HUDEP-2 (cell line): ENCODE data around the gene IRF2.

Source experiments
- DNase-seq, 76 experiments: peaks; one replicate each; lab custom pipeline; 2025; ENCODE audit not compliant: unreplicated experiment in 76 of 76; lab: John Stamatoyannopoulos, UW

The IRF2 gene

GRCh38 chr4:184474263-184475095 is at the start of gene IRF2:
Gene IRF2, minus strand, starts transcription at chr4:184474550. Its CDS starts 45,486 bp downstream, at chr4:184429064.
- DNase-seq, result peak; percentile 14 to 96 (median 90)

DNA sequence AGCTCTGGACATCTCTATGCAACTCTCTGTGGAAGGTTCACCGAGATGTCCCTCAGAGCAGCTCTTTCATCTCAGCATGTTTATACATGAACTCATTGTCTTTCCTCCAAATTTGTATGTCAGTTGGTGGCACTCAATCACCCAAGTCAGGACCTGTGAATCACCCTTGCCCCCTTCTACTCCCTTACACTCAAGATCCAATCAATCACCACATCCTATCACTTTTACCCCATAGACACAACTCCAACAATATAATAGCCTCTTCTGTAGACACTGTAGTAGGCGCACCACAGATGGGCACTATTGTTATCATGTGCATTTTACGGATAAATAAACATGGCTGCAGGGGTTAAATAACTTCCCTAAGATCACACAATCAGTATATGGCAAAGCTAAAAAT is 41.3 kb upstream of the IRF2 start:
- DNase-seq, result no peak

GRCh38 chr4:184514121-184514988 is 40.0 kb upstream of the IRF2 start:
- peak in 2 of 76 experiments; percentile 17 to 29 for DNase-seq

DNA sequence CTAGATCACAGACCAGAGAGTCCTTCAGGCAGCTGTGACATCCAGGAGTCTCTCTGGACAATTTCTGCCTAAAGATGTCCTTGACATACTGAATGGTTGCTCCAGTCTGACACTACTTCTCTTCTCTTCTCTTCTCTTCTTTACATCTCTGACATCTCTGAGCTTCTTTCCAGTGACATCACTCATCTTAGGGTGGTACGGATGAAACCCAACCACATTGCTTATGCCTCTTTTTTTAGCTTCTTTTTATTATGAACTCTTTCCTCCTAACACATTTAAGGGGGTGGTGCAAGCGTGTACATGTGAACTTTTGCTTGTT is 39.4 kb upstream of the IRF2 start:
- no peak for DNase-seq

DNA sequence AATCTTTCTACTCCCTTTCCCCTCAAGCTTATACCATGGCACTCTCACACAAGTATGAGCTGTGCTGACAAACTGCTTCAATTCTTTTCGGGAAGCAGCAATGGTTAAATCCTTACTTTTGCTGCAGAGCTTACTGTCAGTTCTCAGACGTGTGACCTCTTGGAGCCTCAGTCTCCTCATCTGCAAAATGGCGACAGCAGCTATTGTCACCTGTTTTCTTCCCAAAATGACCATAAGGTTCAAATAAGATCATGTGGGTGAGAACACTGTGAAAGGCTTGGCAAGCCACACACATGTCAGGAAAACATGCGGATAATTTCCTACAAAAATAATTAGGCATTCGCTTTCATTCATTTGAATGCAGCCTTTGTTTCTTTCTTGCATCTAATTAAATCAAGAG is 36.8 kb upstream of the IRF2 start:
- DNase-seq, result no peak

DNA sequence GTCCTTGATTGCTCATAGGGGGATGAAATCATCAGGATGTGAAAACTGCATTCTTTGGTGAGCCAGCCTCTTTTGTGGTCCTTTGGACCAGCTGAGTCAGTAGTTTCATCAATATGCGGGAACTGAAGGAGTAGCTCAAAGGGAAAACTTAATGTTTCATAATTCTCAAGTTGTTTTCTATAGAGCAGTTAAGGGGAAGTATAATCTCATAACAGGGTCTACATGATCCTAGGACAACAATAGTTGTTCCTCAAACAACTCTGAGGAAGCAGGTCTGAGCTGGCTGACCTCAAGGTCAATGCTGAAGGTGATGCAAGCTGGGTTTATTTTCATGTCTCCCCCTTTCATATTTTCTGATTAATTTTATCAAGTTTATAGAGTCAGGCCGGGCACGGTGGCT is 36.1 kb upstream of the IRF2 start:
- no peak for DNase-seq

DNA sequence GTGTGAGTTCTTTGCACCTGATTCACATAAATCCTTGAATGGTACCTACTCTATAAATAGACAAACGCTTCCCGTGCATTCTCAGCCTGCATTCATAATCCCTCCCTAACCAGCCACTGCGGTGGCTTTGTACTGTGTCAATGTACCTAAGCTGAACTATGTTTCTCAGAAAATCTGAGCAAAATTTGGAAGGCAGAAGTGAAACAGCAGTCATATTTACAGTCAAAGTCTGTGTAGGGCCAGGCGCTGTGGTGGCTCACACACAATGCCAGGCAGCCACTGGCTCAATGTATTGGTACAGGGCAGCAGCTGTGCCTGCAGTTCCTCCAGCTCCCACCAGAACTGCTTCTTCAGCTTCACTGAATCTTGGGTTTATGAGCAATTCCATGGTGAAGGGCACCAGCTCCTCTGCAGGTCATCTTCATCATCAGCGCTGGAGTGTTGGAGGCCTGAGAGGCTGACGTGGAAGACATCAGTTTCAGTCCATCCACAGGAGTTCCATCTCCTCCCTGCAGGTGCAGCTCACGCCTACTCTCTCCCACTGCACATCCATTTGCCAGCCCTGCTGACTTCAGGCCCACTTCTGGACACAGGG is 32.3 kb upstream of the IRF2 start:
- DNase-seq, result peak in 5 of 76 experiments; percentile 1 to 21 (median 6)

GRCh38 chr4:184504385-184504784 is 30.0 kb upstream of the IRF2 start:
- no peak for DNase-seq

- no peak for DNase-seq
These were observed 29.5 kb upstream of the IRF2 start for GRCh38 chr4:184503869-184504300.

GRCh38 chr4:184500748-184501589 is 26.6 kb upstream of the IRF2 start:
- DNase-seq, result no peak

DNA sequence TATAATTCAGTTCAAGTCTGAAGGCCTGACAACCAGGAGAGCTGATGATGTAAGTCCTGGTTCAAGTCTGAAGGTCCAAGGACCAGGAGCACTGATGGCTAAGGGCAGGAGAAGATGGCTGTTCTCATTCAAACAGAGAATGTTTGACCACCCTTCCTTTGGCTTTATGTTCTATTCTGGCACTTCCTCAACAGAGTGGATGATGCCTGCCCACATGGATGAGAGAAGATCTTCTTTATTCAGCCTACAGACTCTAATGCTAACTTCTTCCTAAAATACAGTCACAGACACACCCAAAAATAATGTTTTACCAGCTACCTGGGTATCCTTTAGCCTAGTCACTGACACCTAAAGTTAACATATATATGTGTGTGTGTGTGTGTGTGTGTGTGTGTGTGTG is 25.6 kb upstream of the IRF2 start:
- no peak for DNase-seq

DNA sequence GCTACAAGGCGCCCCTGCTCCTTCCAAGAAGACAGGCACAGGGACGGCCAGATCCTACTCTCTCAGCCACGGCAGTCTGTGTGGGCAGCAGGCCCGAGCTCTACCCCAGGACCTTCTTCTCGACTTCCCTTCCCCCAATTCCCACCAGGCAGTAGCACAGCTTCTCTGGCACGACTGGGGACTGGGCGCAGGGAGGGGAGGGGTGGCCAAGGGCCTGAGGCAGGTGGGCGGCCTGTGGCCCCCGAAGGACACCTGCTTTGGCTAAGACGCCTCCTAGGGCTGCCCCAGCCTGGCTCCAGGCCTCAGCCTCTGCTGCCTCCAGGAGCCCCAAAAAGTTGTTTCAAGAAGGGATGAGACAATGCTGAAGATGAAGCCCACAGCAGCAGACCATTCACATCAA is 24.2 kb upstream of the IRF2 start:
- DNase-seq, result no peak

- no peak for DNase-seq
These were observed 15.4 kb upstream of the IRF2 start for GRCh38 chr4:184489771-184490170.

DNA sequence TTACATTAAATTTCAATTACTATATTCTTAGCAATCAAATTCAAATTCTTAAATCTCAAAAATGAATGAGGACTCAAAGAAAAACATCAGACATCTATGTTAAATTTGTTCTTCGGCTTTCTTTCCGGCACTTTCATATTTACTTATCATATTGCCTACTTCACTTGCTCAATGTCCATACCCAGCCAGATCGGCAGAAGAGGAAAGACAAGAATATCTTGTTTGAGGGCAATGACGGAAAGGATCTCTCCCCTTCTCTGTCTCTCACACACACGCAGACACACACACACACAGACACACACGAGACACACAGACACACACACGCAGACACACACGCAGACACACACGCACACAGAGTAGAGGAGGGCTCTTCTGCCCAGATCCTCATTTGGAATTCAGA is 13.2 kb upstream of the IRF2 start:
- no peak for DNase-seq

DNA sequence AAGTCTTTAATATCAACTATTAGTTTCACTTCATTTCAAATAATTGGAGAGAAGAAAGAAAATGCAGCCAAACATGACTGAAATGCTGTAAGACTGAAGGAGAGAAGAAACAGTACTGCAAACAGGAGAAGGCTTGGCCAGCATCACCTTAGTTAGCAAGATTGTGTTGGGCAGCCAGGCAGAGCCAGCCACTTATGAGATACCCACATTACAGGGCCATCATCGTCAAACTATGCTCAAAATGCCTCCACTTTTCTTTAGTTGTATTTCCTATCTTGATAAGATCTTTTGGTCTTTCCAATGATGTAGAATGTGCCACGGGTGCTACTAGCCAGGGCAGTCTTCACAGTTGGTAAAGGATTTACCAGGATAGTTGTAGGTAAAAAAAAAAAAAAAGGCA is 10.9 kb upstream of the IRF2 start:
- no peak for DNase-seq

- DNase-seq, result no peak
These were observed 7.2 kb upstream of the IRF2 start for GRCh38 chr4:184481544-184481943.

- DNase-seq, result no peak
These were observed 5.2 kb upstream of the IRF2 start for GRCh38 chr4:184479516-184479950.

- DNase-seq, result no peak
These were observed 3.0 kb upstream of the IRF2 start for GRCh38 chr4:184477201-184477999.

GRCh38 chr4:184476695-184477094 is 2.3 kb upstream of the IRF2 start:
- DNase-seq, result no peak

GRCh38 chr4:184475498-184475897 is 1.1 kb upstream of the IRF2 start:
- DNase-seq, result no peak
